Esophagus squamous epithelium (tissue), 5 donors: ENCODE data around the gene FSTL4. TPM values are rescaled to one million over a fixed set of nuclear protein-coding genes. Genes with fewer than 3 reads are reported as not detected.

Experiments used
- DNase-seq: peaks from one replicate; lab custom pipeline; 2025; lab: John Stamatoyannopoulos, UW
- H3K27ac ChIP-seq, 4 donors: fragments of 200-600 bp; sonication (generic); one replicate each; pipeline ENCODE4 v1.5.1; 2016 to 2019; ENCODE audit warnings: mild to moderate bottlenecking in 1 of 4
- H3K27me3 ChIP-seq, 4 donors: fragments of 200-600 bp; sonication (generic); 1 replicate in 3 of 4; 2 replicates in 1 of 4; pipeline versions ENCODE4 v1.5.1 to v1.6.0; 2017 to 2021; ENCODE audit warnings: antibody characterized with exemption in 1 of 4
- H3K36me3 ChIP-seq, 3 donors: fragments of 200-600 bp; sonication (generic); one replicate each; pipeline ENCODE4 v1.5.1; 2016 to 2019
- H3K4me1 ChIP-seq, 3 donors: fragments of 200-600 bp; sonication (generic); one replicate each; pipeline ENCODE4 v1.5.1; 2017 to 2019
- H3K4me3 ChIP-seq, 4 donors: fragments of 200-600 bp; sonication (generic); 1 replicate in 3 of 4; 2 replicates in 1 of 4; pipeline ENCODE4 v1.5.1; 2016 to 2019; ENCODE audit warnings: mild to moderate bottlenecking in 2 of 4, moderate library complexity in 1 of 4
- H3K9me3 ChIP-seq, 3 donors: fragments of 200-600 bp; sonication (generic); one replicate each; pipeline ENCODE4 v1.5.1; 2016 to 2019
- CTCF ChIP-seq, 6 experiments: fragments of 450-650 bp in 4 of 6; fragments of 200-600 bp in 2 of 6; sonication (generic) in 2 of 6; IDR thresholded peaks; one replicate each; pipeline ENCODE4 v1.5.1; 2016 to 2019; ENCODE audit warnings: antibody characterized with exemption in 6 of 6, mild to moderate bottlenecking in 4 of 6, moderate library complexity in 4 of 6
- POLR2A ChIP-seq, 4 donors: fragments of 450-650 bp; IDR thresholded peaks; one replicate each; pipeline ENCODE4 v1.6.1; 2017; ENCODE audit warnings: antibody characterized with exemption in 4 of 4, mild to moderate bottlenecking in 4 of 4, moderate library complexity in 3 of 4
- WGBS, 2 donors: methylation state at CpG; one replicate each; pipeline ENCODE4 v1.1.5; 2018; 5-methylcytosine and 5-hydroxymethylcytosine counted together
- intact Hi-C: fragments of 100-400 bp; cut with DNase I; formaldehyde crosslinking; loops from one replicate; pipeline ENCODE4 v1.15.0; 2022
- total RNA-seq, 4 donors: library from RNA; depleted of rRNA; stranded (reverse); fragments of >200 nt; gene quantifications; one replicate each; pipeline ENCODE4 v1.1.0, GENCODE V29; 2016
- donor health status: DM: yes; HTN: yes; CAD: no.

FSTL4 gene
- total RNA-seq, 4 donors from 2014 or later: 0.53 to 4.1 (median 1.4) TPM

GRCh38 chr5:133642153-133642722 is 29.9 kb upstream of the FSTL4 start:
- no peak overlapping the region for H3K4me3 ChIP-seq
- DNase-seq: no peak
- no peak overlapping the region for H3K27ac ChIP-seq
- WGBS, 2 donors: 46 to 94% methylated on average over 2 of the region's 2 CpGs
- H3K4me1 ChIP-seq: no peaks in the 10 kb centered on the region
- H3K36me3 ChIP-seq: no peaks in the 10 kb centered on the region
- intact Hi-C loops: no loop called here
- no peaks in the 10 kb centered on the region for H3K9me3 ChIP-seq
- H3K27me3 ChIP-seq: peaks cover 0 to 8% (median 0%) of the 10 kb centered on the region in 4 donors
- no peak for TF ChIP-seq POLR2A (IDR thresholded peaks at IDR 0.05)

GRCh38 chr5:133641683-133642082 is 29.3 kb upstream of the FSTL4 start:
- intact Hi-C loops: no loop called here
- DNase-seq: no peak

GRCh38 chr5:133639850-133640528 is 27.6 kb upstream of the FSTL4 start:
- no peak overlapping the region for H3K27ac ChIP-seq
- no peak for DNase-seq
- TF ChIP-seq POLR2A (IDR thresholded peaks at IDR 0.05) (no peak), CTCF (IDR thresholded peaks at IDR 0.05) (no peak)
- intact Hi-C loops: no loop called here
- no peaks in the 10 kb centered on the region for H3K36me3 ChIP-seq
- peaks cover 0 to 8% (median 0%) of the 10 kb centered on the region in 4 donors for H3K27me3 ChIP-seq
- no peaks in the 10 kb centered on the region for H3K4me1 ChIP-seq
- WGBS, 2 donors: 65 to 67% methylated on average over 3 to 4 of the region's 4 CpGs
- H3K4me3 ChIP-seq: no peak overlapping the region
- no peaks in the 10 kb centered on the region for H3K9me3 ChIP-seq

More at GRCh38 chr5:133641683-133642082, 29.3 kb upstream of the FSTL4 start:
- Histone ChIP-seq H3K4me1 (no peaks in the 10 kb centered on the region), H3K9me3 (no peaks in the 10 kb centered on the region), H3K4me3 (no peak overlapping the region), H3K36me3 (no peaks in the 10 kb centered on the region), H3K27ac (no peak overlapping the region), H3K27me3 (peaks cover 0 to 8% (median 0%) of the 10 kb centered on the region in 4 donors)
- TF ChIP-seq POLR2A (IDR thresholded peaks at IDR 0.05) (no peak), CTCF (IDR thresholded peaks at IDR 0.05) (no peak)

- 56 to 68% methylated on average over 3 to 4 of the region's 4 CpGs for WGBS, 2 donors
- intact Hi-C loops: no loop called here
- no peaks in the 10 kb centered on the region for H3K36me3 ChIP-seq
Measured at GRCh38 chr5:133638436-133638835, 26.1 kb upstream of the FSTL4 start.

GRCh38 chr5:133637206-133637605 is 24.9 kb upstream of the FSTL4 start:
- Histone ChIP-seq H3K27ac (no peak overlapping the region), H3K27me3 (peaks cover 0 to 4% (median 0%) of the 10 kb centered on the region in 4 donors), H3K4me3 (no peak overlapping the region), H3K4me1 (no peaks in the 10 kb centered on the region), H3K36me3 (no peaks in the 10 kb centered on the region), H3K9me3 (no peaks in the 10 kb centered on the region)
- intact Hi-C loops: no loop called here
- WGBS, 2 donors: 44 to 59% methylated on average over 2 of the region's 2 CpGs
- no peak for TF ChIP-seq CTCF (IDR thresholded peaks at IDR 0.05)
- TF ChIP-seq POLR2A (IDR thresholded peaks at IDR 0.05): no peak
- no peak for DNase-seq

More at GRCh38 chr5:133638436-133638835, 26.1 kb upstream of the FSTL4 start:
- H3K4me3 ChIP-seq: no peak overlapping the region
- peaks cover 0 to 4% (median 0%) of the 10 kb centered on the region in 4 donors for H3K27me3 ChIP-seq
- no peak for TF ChIP-seq CTCF (IDR thresholded peaks at IDR 0.05)
- TF ChIP-seq POLR2A (IDR thresholded peaks at IDR 0.05): no peak
- no peak for DNase-seq
- no peaks in the 10 kb centered on the region for H3K4me1 ChIP-seq
- no peak overlapping the region for H3K27ac ChIP-seq
- no peaks in the 10 kb centered on the region for H3K9me3 ChIP-seq
